K562 (cell line): ENCODE measurements around the gene DGAT2. TPM values are rescaled to one million over a fixed set of nuclear protein-coding genes. Genes with fewer than 3 reads are reported as not detected.

Source experiments
- ATAC-seq: fragments of 200-7000 bp; cut with Tn5 transposase; 3 replicates; pipeline ENCODE4 v1.9.1; 2020; ENCODE audit warnings: moderate library complexity
- BruUV-seq: library from RNA; stranded (reverse); fragments of 400-500 nt; replicated peaks from 2 replicates; lab custom pipeline; 2021; lab: Mats Ljungman, UMichigan
- CTCF ChIA-PET: fragments of 300-600 bp; formaldehyde crosslinking; extraction: SDS; loops from one replicate; lab custom pipeline; 2021; ENCODE audit warnings: low intra/inter-chr PET ratio; lab: Yijun Ruan, JAX
- POLR2A ChIA-PET: fragments of 300-600, 350-650 bp; sonication (Branson Sonifier 250); formaldehyde crosslinking; extraction: SDS; loops from one replicate; lab custom pipeline; 2021; ENCODE audit warnings: antibody characterized with exemption, inconsistent platforms; lab: Yijun Ruan, JAX
- DNase-seq, 4 experiments: peaks; one replicate each; pipeline versions ENCODE4 v3.0.0 to v3.0.0-alpha.2; 2011 to 2018; ENCODE audit warnings: low spot score in 3 of 4, mixed read lengths in 3 of 4; ENCODE audit errors: extremely low read depth in 1 of 4
- FAIRE-seq: peaks from 2 replicates; lab custom pipeline; 2011; peaks lifted over from hg19 to GRCh38; lab: Jason Lieb, UNC
- H2AFZ ChIP-seq: 2 replicates; pipeline ENCODE4 v1.6.0; 2011; ENCODE audit warnings: low read depth, low read length, control low read depth, inconsistent platforms
- H3K27ac ChIP-seq: fragments of 200-600 bp; 3 replicates; pipeline ENCODE4 v1.8.0; 2011; ENCODE audit warnings: low read depth, mild to moderate bottlenecking, control low read depth, inconsistent platforms, low read length, moderate library complexity, mixed read lengths; ENCODE audit errors: extremely low read depth
- H3K27me3 ChIP-seq, 2 experiments: fragments of 300-600 bp in 1 of 2; 2 replicates in 1 of 2; 3 replicates in 1 of 2; pipeline versions ENCODE4 v1.6.0 to v1.8.0; 2011; ENCODE audit warnings: inconsistent platforms in 2 of 2, low read length in 2 of 2, mild to moderate bottlenecking in 1 of 2, mixed read lengths in 1 of 2, moderate library complexity in 1 of 2; ENCODE audit not compliant: control insufficient read depth in 2 of 2, insufficient read depth in 2 of 2
- H3K36me3 ChIP-seq: fragments of 300-600 bp; 3 replicates; pipeline ENCODE4 v1.8.0; 2011; ENCODE audit warnings: mild to moderate bottlenecking, low read length, inconsistent platforms; ENCODE audit not compliant: control insufficient read depth, insufficient read depth
- H3K4me1 ChIP-seq, 2 experiments: fragments of 200-600 bp in 1 of 2; replicated peaks in 1 of 2; 2 replicates in 1 of 2; 3 replicates in 1 of 2; pipeline versions ENCODE4 v1.5.1 to v1.8.0; 2011; ENCODE audit warnings: inconsistent platforms in 2 of 2, low read length in 2 of 2, mild to moderate bottlenecking in 1 of 2, mixed read lengths in 1 of 2, moderate library complexity in 1 of 2; ENCODE audit not compliant: control insufficient read depth in 2 of 2, insufficient read depth in 2 of 2
- H3K4me2 ChIP-seq: 2 replicates; pipeline ENCODE4 v1.6.1; 2011; ENCODE audit warnings: low read length, control low read depth, inconsistent platforms, mixed read lengths; ENCODE audit not compliant: insufficient read depth
- H3K4me3 ChIP-seq: fragments of 200-600 bp; sonication (generic), shearing (Covaris generic); 2 replicates; pipeline ENCODE4 v1.5.1; 2016; ENCODE audit warnings: control low read depth, inconsistent platforms
- H3K79me2 ChIP-seq: fragments of 200-600 bp; 3 replicates; pipeline ENCODE4 v1.8.0; 2011; ENCODE audit warnings: low read length, inconsistent platforms; ENCODE audit not compliant: control insufficient read depth, insufficient read depth
- H3K9ac ChIP-seq, 2 experiments: 2 replicates each; pipeline versions ENCODE4 v1.6.0 to v1.6.1; 2011; ENCODE audit warnings: low read depth in 2 of 2, low read length in 2 of 2, control low read depth in 1 of 2, inconsistent platforms in 1 of 2, mild to moderate bottlenecking in 1 of 2, mixed read lengths in 1 of 2; ENCODE audit not compliant: insufficient read depth in 1 of 2
- H3K9me1 ChIP-seq: one replicate; pipeline ENCODE4 v1.6.0; 2011; ENCODE audit warnings: inconsistent platforms, mild to moderate bottlenecking, low read length, moderate library complexity; ENCODE audit not compliant: control insufficient read depth, insufficient read depth
- H3K9me3 ChIP-seq: replicated peaks from 2 replicates; pipeline ENCODE4 v1.5.1; 2011; ENCODE audit warnings: low read depth, low read length, inconsistent platforms; ENCODE audit not compliant: control insufficient read depth, insufficient read depth
- H4K20me1 ChIP-seq: replicated peaks from 2 replicates; pipeline ENCODE4 v1.6.1; 2011; ENCODE audit warnings: low read length, inconsistent platforms, mixed read lengths; ENCODE audit not compliant: control insufficient read depth, insufficient read depth
- WGBS: fragments of 100-300 bp; shearing (Covaris generic); methylation state at CpG from one replicate; pipeline ENCODE4 v1.1.6; 2016; ENCODE audit warnings: low coverage, mixed read lengths; ENCODE audit not compliant: insufficient coverage; ENCODE audit errors: missing lambda C conversion rate; 5-methylcytosine and 5-hydroxymethylcytosine counted together
- in situ Hi-C: fragments of 300-500 bp; cut with MboI; formaldehyde crosslinking; loops from 4 replicates; pipeline ENCODE4 v1.15.0; 2018; ENCODE audit warnings: inconsistent platforms, mixed read lengths
- intact Hi-C: fragments of 100-400 bp; cut with micrococcal nuclease; formaldehyde crosslinking; loops from 2 replicates; pipeline ENCODE4 v1.14.2; 2022
- polyA plus RNA-seq, 8 experiments: library from polyadenylated mRNA; depleted of rRNA in 4 of 8; stranded (reverse) in 5 of 8; unstranded in 3 of 8; fragments of >200 nt; fragmentation: Nextera tagmentation in 2 of 8; fragmentation: Illumina TruSeq in 1 of 8; extraction: Ambion mirVana in 2 of 8; extraction: Trizol in 1 of 8; gene quantifications; 2 replicates each; pipeline versions ENCODE4 v1.2.1 to v1.2.3, GENCODE V29; 2011 to 2014; ENCODE audit warnings: inconsistent platforms in 1 of 8, missing spikeins in 1 of 8
- total RNA-seq, 7 experiments: library from RNA; depleted of rRNA in 6 of 7; stranded (reverse); fragments of >200 nt in 6 of 7; fragmentation: Illumina TruSeq in 2 of 7; extraction: Trizol in 2 of 7; gene quantifications; 2 replicates each; pipeline versions ENCODE4 v1.2.1 to v1.2.3, GENCODE V29; 2011 to 2021; ENCODE audit warnings: low replicate concordance in 1 of 7
- TF ChIP-seq, protein P1 (sequence below): sonication (generic); formaldehyde crosslinking; IDR thresholded peaks from 2 replicates; pipeline ENCODE4 v1.9.0; 2022; ENCODE audit warnings: mild to moderate bottlenecking, missing genetic modification reagents
- TF ChIP-seq, protein P2 (sequence below): fragments of 450-650 bp; formaldehyde crosslinking; conservative IDR thresholded peaks from 2 replicates; pipeline ENCODE4 v1.4.0; 2022; ENCODE audit warnings: mild to moderate bottlenecking, missing genetic modification characterization

Gene DGAT2
- total and polyA plus RNA-seq, 9 of the 15 experiments (the other 6 are each of a cell fraction or from before 2014, with no cell fraction given) = 0.68 to 2.8 (median 1.8) TPM

DNA sequence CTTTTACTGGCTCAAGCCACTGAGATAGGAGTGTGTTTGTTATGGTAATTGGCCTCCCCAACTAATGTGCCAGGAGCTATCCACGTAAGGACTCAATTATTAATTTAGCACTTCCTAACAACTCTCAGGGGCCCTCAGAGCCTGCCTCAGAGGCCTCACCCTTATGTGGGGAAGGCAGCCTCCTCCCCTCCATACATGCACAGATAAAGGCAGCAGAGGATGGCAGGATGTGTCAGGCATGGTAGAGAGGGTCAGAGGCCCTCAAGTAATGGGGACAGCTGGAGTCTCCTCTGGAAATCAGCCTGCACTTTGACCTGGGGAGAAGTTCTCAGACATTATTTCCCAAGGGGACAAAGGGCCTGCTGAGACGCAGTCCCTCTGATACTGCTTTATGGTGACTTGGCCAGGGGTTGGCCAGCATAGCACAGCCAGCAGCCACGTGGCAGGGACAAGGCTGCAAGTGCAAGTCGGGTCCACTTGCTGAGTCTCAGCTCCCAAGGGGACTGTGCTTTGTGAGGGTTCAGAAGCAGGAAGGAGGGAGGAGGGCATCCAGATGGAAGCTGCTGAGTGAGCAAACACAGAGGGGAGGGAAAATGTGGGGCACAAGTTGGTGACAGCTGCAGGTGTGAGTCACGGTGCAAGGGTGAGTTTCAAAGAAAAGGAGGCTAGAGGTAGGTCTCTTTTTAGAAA is 33.9 kb upstream of the DGAT2 start:
- Histone ChIP-seq H3K4me2 (no peak overlapping the region), H3K79me2 (no peaks in the 10 kb centered on the region), H3K27me3 (peaks cover 22 to 56% of the 10 kb centered on the region in 2 experiments; a peak in 4 of 5 replicates), H3K36me3 (no peaks in the 10 kb centered on the region), H3K27ac (no peak overlapping the region), H3K4me3 (no peak overlapping the region), H3K9me3 (no peaks in the 10 kb centered on the region), H3K9me1 (no peaks in the 10 kb centered on the region), H3K4me1 (no peaks in the 10 kb centered on the region; a peak in 1 of 5 replicates), H3K9ac (no peak overlapping the region), H2AFZ (no peak overlapping the region), H4K20me1 (no peaks in the 10 kb centered on the region; the same call in 1 of the 2 replicates)
- in situ Hi-C loops (no loop called here), intact Hi-C loops (no loop called here)
- DNase-seq (no peak), ATAC-seq (no peak; the same call in 2 of the 3 replicates), FAIRE-seq (no peak)
- ChIA-PET CTCF (no interaction called here), POLR2A (interaction anchor here (0.5 to 1.5 kb wide), 4 partner anchors 9 to 157 kb away, joined by 3 to 5 read pairs (median 3); no protein-coding TSS in a partner anchor)
- BruUV-seq = no TSS peak
- TF ChIP-seq, protein P1, sequence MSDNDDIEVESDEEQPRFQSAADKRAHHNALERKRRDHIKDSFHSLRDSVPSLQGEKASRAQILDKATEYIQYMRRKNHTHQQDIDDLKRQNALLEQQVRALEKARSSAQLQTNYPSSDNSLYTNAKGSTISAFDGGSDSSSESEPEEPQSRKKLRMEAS (CRISPR knock-in tag) = 0 out of 2 replicates have a peak, but pooled peaks have one; percentile 46
- TF ChIP-seq, protein P2, sequence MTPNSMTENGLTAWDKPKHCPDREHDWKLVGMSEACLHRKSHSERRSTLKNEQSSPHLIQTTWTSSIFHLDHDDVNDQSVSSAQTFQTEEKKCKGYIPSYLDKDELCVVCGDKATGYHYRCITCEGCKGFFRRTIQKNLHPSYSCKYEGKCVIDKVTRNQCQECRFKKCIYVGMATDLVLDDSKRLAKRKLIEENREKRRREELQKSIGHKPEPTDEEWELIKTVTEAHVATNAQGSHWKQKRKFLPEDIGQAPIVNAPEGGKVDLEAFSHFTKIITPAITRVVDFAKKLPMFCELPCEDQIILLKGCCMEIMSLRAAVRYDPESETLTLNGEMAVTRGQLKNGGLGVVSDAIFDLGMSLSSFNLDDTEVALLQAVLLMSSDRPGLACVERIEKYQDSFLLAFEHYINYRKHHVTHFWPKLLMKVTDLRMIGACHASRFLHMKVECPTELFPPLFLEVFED = no peak
- 11% methylated on average over 5 of the region's 5 CpGs for whole genome bisulfite sequencing
